Stimulated activated CD4-positive, alpha-beta T cell treated with anti-CD3 and anti-CD28 coated beads, TNF-alpha, amount 100 ng/mL, for 1 hour (primary cell): ENCODE measurements around the gene MAML1.

Experiments
- DNase-seq, 3 donors: peaks; one replicate each; pipeline ENCODE4 v3.0.0-alpha.2; 2020; ENCODE audit warnings: low read depth in 3 of 3, low spot score in 1 of 3

Gene MAML1

DNA sequence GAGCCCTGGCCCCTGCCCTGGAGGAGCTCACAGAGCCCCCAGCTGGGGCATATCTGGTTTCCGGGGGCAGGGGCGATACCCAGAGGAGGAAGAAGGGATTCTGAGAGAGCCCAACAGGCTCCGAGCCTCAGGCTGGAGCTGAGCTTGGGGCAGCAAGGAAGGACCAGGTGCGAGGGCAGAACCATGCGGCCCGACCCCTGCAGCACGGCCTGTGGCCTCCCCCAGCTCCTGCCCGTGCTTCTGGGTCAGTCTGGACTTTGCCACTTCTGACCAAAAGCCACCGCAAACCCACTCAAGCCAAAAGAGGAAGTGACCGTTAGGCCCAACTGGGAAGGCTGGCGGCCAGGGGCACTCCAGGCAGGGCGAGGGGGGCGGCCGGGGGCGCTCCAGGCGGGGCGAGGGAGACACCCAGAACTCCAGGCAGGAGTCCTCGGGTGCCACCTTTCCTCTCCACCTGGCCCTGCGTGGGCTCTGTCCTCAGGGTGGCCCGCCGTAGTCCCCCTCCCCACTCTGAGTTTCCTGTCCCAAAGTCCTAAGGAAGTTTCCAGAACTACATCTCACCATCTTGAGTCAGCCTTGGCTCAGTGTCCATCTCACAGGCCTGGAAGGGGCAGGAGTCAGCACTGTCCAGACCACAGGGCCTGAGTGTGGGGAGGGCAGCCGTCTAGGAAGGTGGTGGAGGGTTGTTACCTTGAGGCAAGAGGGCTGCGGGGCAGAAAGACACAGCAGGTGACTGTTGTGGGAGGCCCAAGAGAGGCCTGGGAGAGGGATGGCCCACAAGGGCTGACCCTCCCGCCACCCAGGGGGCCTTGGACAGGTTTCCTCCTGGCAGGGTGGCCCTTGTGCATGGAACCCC, 60.2 kb downstream of the MAML1 start:
- no peak for DNase-seq

DNA sequence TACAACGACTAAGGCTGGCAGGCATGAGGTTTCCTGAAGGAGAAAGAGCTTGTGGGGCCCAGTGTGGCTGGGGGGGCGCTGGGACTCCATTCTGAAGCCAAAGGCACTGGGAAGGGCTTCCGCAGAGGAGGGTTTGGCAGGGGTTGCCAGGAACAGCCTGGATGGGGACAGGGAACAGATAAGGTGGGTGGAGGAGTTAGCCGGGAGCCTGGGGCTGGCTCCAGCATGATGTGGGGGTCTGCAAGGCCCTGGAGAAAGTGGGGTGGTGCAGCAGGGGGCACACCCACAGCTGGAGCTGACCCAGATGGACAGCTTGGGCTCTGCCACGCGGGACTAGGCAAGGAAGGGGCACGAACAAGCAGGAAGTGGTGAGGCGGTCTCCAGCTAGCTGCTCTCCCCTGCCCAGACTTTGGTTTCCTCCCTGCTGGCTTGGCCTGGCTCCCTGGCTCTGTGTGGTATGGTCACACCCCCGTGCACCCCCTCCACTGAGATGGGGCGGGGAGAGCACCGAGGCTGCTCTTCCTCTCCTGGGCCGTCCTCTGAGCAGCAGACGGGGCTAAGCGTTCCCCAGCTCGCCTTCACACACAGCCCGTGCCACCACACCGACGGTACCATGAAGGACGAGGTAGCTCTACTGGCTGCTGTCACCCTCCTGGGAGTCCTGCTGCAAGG, 61.0 kb downstream of the MAML1 start, which contains the start of gene LTC4S:
TSS of gene LTC4S (plus strand) at position 519 of the 672 bp plus-strand sequence. CDS start at position 614, 95 bp downstream.
- DNase-seq: peak in 1 of 3 donors; percentile 31

DNA sequence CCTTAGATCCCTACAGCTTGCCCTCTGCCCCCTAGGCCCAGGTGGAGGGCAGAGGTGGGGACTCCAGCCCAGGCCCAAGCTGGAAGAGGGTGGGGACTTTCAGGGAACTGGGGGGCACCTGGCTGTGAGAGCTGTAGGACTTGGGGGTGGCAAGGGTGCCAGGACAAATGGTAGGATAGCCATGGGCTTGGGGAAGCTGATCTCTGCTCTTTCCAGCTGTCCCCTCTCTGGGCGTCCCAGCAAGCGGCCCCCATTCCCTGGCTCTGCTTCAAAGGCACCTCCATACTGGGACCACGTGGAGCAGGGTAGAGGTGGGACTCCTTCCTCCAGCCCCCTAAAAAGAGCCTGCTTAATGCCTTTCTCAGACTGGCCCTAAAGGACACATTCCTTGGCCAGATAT, 61.5 kb downstream of the MAML1 start:
- DNase-seq: no peak

DNA sequence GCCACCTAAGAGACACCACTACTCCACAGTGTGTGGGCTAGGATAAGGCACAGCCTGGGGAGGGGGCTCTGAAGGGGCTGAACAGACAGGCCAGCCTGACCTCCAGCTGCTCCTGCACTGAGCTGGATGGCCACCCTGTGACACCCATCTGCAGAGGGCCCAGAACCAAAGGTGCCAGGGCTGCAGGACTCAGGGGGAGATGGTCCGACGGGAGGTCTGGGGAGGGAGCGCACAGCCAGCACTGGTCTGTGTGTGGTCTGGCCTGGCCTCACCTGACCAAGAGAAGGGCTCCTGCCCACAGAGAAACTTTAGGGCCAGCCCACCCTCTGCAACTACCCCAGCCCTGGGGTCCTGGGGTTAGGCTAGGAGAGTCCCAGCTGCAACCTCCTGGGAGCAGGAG, 62.0 kb downstream of the MAML1 start:
- no peak for DNase-seq

DNA sequence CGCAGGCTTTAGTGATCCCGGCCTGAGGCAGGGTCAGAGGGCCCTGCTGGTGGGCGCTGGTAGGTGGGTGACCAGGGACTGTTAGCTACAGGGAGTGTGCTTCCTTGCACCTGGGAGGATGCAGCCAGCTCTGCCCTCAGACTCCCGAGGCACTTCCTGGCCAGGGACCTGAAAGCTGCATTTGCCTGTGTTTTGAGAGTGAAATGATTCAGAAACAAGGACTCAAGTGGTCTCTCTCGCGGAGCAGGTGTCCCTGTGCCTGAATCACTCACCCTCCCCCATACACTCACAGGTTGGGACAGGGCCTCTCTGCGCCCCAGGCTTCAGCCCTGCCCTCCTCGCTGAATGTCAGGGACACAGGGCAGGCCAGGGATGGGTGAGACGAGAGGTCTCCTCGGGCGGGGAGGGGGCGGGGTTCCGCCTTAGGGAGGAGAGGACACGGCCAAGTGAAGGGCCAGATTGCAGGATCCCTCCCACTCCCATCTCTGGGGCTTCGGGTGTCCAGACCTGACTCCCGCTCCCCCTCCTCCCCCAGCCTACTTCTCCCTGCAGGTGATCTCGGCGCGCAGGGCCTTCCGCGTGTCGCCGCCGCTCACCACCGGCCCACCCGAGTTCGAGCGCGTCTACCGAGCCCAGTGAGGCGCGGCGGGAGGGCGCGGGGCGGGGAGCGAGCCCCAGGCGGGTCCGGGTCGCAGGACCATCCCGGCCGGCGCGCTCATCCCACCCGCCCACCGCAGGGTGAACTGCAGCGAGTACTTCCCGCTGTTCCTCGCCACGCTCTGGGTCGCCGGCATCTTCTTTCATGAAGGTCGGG, 62.6 kb downstream of the MAML1 start:
- DNase-seq: no peak

DNA sequence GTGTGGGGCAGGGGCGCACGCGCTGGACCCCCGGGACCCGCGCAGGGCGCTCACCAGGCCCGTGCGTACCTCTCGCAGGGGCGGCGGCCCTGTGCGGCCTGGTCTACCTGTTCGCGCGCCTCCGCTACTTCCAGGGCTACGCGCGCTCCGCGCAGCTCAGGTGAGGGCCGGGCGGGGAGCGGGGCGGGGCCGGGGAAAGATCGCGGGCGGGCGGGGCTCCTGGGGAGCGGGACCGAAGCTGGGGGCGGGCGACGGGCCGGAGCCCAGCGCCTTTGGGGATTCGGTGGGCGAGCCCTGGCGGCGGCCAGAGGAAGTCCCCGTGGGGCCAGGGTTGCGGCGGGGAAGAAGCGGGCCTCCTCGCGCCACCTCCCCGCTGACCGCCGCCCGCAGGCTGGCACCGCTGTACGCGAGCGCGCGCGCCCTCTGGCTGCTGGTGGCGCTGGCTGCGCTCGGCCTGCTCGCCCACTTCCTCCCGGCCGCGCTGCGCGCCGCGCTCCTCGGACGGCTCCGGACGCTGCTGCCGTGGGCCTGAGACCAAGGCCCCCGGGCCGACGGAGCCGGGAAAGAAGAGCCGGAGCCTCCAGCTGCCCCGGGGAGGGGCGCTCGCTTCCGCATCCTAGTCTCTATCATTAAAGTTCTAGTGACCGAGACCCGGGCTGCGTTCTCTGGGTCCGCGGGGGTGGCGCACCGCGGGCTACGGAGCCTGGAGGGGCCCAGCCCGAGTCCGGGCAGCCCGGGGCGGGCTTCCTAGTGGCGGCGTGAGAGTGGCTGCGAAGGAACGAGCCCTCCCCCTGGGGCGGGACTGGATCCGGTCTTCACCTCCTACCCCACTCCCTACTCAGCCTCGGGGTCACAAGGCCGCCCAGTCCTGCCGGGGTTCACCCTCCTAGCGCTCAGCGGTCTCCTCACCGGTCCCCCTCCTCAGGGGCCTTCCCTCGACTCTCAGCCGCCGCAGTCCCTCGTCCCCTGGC, 63.5 kb downstream of the MAML1 start:
- peak; percentile 31 to 51 (median 36) for DNase-seq

DNA sequence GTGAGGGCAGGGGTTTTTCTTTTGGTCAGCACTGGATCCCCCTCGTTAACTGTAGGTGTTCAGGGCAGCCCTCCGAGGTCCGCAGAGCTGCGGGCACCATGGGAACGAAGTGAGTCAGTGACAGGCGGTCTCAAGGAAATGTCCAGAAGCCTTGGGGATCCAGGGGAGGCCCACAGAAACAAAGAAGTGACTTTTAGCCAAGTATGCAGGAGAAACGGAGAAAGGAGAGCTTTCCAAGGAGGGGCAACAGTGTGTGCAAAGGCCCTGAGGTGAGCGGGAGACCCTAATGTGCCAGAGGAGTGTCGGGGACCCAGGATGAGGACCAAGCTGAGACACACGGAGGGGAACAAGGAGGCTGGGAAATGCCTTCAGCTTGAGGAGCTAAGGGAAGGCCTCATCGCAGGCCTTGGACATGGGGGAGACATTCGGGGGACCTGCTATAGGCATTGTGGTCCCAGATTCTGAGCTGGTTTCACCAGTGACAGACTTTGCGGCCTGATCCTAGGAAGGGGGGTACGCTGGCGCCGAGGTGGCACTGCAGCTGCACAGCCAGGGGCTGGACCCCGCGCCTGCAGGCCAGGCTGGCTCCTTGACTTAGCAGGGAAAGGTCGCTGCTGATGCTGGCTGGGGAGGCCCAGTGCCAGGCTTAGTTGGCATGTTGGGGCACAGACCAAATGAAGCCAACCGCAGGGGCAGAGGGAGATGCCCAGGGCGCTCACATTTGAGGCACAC, 64.4 kb downstream of the MAML1 start:
- no peak for DNase-seq

DNA sequence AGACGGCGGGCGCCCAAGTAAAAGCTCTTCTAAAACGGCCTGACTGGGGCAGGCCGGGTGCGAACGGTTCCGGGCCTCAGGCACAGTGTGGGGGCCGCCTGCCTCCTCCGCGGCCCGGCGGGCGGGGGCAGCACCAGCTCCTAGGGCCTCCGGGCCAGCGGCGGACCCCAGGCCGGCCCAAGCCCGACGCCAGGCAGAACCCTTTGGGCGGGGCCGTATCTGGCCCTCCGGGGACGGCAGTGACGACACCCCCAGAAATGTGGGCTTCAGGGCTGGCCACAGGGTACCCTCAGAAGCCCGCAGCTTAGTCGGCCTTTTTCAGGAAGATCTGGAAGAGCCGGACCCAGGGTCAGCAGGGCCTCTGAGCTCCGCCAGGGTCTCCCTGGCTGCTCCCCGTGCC, 65.1 kb downstream of the MAML1 start:
- DNase-seq: no peak

DNA sequence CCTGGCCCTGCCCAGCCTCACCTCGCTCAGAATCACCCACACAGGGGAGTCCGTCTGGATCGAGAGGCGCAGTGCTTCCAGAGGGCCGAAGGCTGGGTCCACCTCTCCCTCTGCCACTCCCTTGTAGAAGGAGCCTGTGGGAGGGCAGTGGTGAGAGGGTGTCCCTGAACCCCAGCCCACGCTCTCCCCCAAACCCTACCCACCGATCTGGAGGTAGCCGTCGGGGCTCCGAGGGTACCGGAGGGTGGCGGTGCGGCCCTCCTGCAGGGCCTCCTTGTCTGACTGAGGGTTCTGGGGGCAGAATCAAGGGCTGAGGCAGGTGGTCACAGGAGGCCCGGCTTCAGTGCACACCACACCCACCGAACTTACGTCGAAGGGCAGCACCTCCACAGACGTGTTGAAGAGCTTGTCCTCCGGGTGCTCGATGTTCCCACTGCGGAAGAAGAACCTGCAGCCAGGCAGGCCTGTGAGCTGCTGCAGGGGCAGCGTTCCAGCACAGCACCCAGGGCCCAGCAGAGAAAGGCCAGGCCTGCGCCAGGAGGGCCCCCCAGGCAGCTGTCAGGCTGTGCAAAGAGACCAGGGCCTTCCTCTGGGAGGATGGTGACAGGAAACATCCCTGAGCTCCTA, 65.6 kb downstream of the MAML1 start:
- DNase-seq: no peak

DNA sequence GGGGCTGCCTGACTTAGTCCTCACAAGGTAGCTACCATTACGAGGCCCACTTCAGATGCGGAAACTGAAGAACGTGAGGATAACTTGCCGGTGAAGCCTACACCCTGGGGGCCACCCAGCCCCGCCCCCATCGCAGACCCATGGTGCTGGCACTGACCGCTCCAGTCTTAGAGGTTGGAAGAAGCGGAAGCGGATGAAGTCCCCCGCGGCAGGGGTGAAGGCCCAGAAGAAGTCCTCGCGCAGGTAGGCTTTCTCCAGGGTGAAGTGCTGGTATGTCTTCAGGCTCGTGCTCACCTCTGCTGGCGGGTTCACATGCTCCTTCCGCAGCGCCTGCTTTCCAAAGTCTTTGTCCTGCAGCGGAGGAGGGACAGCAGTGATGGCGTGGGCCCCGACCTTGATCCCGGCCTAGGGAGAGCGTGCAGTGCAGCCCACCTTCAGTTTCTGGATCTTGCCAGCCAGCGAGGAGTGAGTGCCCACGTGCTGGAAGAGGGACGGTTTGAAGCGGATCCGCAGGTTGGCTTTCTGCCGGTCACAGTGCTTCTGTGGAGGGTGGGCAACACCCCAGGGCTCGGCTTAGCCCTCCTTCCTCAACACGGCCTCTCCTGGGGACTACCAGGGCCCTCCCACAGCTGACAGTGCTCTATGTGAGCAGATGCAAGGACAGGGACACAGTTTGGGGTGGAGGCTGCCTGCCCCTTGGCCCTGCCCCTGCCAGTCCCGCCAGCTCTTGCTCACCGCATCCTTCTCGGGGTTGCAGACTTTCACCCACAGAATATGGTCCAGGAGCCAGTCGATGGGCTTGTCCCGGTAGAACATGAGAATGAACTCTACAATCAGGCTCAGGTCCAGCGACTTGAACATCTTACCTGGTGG, 66.4 kb downstream of the MAML1 start:
- DNase-seq: no peak

DNA sequence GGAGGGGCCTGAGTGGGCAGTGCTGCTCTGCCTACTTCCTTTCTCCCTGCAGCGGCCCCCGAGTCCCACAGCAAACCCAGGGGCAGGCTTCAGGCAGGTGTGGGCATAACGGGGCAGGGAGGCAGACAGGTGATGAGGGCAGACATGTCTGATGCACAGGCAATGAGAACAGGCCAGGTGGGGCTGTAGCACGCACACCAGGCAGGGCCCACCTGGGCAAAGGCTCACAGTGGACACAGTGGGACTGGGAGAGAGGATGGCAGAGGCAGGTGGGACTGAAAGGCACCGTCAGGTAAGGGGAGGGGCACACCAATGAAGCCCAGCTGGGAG, 67.0 kb downstream of the MAML1 start:
- DNase-seq: no peak

DNA sequence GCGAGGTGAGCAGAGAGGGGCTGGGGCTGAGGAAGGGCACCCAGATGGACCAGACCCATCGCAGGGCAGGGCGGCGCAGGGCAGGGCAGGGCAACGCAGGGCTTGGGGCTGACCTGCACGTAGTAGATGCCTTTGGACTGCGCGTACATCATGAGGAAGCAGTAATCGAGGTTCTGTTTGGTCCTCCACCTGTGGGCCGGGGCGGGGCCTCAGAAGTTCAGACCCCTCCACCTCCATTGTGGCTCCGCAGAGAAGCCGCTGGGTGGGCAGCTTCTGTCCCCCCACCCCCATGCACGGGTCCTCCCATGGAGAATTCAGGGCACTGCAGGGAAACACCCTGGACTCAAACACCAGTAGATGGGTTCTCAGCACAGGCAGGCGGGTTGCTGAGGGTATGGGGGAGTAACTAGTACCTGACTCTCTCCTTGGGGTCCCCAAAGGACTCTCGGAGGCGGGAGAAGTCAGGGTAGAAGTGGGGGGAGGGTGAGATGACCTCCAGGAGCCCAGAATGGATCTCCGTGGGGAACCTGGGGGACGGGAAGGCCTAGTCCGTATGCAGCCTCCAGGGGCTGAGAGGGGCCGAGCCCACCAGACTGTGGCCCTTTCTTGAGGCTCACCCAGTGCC, 67.6 kb downstream of the MAML1 start:
- DNase-seq: no peak

DNA sequence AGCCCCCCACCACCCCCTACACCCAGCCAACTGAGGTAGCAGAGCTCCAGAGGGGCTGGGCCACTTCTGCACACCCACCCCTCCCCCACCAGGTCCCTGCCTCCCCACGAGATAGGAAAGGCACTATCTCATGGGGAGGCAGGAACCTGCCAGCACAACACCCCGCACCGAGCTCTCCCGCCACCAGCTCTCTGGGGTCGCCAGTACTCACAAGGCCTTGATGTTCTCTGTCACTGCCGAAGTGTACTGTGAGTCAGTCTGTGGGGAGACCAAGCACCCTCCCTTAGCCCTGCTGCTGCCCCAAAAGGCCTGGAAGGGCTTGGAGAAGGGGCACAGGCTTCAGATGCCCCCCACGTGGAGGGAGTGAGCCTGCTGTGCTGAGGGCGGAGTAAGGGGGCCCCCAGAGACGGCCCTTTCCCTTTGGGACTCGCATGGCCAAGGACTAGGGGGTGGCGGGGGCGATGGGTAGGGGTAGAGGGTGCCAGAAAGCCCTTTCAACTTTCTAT, 68.1 kb downstream of the MAML1 start:
- DNase-seq: no peak

DNA sequence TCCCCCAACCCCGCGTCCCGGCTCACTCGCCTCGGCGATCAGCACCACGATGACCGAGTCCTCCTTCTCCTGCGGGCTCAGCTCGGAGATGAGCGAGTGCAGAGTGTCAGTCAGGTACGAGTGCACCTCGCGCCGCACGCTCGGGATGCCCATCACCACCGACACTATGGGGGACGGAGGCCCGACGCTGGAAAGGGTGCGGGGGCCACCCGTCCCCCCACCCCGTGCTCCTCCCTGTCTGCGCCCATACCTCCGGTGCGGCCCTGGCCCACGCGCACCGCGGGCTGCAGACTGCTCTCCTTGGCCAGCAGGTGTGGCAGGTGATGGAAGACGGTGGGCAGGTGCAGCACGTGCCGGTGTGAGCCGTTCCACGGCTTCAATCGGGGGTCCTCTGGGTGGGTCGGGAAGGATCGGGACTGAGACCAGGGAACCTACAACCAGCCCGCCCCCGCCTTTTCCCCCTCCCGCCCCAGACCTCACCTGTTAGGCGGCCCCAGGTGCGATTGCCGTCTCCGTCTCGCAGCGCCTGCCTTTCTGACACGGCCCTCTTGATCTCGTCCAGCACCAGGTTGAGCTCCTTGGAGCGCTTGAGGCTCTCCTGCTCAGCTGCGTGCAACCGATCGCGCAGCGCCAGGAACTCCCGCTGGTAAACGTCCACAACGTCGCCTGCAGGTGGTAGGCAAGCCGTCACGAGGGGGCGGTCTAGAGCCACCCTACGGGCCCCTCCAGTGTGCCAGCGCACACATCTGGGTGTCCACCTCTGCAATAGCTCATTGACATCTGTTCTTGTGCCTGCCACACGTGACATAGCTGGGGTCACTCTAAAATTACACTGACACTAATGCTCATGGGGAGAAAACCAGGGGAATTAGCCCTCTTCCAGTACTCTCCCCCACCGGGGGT, 68.9 kb downstream of the MAML1 start:
- DNase-seq: peak; percentile 63 to 84 (median 67)

DNA sequence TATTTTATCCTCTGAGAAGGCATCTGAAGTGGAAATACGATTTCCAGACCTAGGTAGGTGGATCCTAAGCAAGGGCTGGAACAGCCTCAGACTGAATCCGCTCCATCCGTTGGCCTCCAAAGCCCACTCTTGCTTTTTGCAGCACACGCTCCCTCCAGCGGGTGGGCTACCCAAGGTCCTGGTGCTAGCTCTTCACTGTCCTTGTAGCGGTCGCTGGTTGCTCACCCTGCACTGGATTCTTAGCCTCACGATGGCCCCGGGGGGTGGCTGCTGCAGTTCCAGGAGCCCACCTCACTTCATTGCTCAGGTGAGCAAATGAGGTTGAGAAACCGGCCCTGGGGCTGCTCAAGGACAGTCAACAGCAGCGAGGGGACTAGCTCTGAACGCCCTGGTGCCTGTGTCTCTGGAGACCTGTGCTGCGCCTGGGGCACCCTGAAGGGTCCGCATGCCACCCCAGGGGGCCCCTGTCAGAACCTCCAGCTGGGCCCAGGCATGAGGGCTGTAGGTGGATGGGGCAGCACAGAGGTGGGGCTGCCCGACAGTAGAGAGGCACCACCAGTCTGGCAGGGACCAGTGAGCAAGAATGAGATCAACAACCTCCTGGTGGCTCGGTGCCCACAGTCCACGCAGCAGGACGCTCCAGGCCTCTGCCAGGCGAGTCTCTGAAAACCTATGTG, 69.7 kb downstream of the MAML1 start:
- DNase-seq: no peak

DNA sequence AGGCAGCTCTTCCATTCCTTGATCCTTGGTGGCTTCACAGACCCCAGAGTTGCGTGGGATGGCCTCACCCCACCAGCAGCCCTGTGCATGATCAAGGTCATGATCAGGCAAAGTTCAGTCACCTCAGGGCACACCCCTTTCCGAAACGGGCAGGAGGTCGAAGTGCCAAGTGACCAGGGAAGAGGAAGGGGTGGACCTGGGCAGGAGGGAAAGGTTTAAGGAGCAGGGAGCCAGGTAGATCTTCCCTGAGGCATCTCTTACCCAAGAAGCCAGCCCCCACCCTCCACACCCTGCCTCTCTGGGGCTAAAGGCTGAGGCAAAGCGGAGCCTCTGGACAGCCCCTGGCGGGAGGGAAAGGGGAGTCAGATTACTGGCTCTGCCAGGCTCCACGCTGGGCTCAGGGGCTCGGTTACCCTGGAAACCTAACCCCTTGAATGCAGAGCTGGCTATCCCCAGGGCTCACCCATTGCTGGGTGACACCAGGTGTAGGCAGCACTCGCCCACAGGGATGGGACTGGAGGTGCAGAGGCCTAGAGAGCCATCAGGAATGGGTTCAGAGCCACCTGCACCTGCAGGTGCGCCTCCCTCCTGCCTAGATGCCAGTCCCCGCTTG, 70.4 kb downstream of the MAML1 start:
- DNase-seq: no peak
